Heart left ventricle (tissue), 13 donors: ENCODE data around the gene PREB.
"Not testable (repeated sequence)": the region's sequence is repeated elsewhere in the genome, so short reads cannot be mapped to it uniquely, and the experiment has no call there.

Experiments used
- CTCF ChIP-seq, 12 donors: fragments of 200-600 bp; sonication (generic) in 4 of 12; IDR thresholded peaks; one replicate each; pipeline versions ENCODE4 v1.5.0 to v1.8.0; 2018 to 2022; ENCODE audit warnings: antibody characterized with exemption in 12 of 12, mild to moderate bottlenecking in 5 of 12
- POLR2A ChIP-seq, 2 donors: fragments of 450-650 bp; IDR thresholded peaks; one replicate each; pipeline ENCODE4 v1.6.1; 2017; ENCODE audit warnings: antibody characterized with exemption in 2 of 2, mild to moderate bottlenecking in 2 of 2, moderate library complexity in 2 of 2
- donor health status: ischemic (EF 13 %, LVEDD 7.1; RV severe dilation, severe dysfunction).
- donor health status: DM: no; HTN: yes; CAD: no.
- donor health status: DM: no; HTN: no; CAD: no.
- donor health status: ischemic (EF 25% LVEDD 6.9; RV normal size, moderate dysfunction).
- donor health status: ischemic (EF 25% LVEDD 5.7; RV mildly dilated, moderate dysfunction).
- donor health status: ischemic (EF 35%, LVEDD 5.7; RV mildly dilated, moderate dysfunction).
- donor health status: nonischemic (EF 11% LVEDD 7.7; RV severe dilation, severe dysfunction).
- donor health status: DM: yes; HTN: yes; CAD: no.
- donor health status: PGD.
- donor health status: ischemic (EF 29% LVEDD 5.4; RV normal size, mild dysfunction).
- donor health status: nonischemic (EF 23%, LVEDD 6.1; RV moderate dilation, normal function).

- not testable (repeated sequence) for TF ChIP-seq CTCF, POLR2A (IDR thresholded peaks at IDR 0.05)
Measured at GRCh38 chr2:27119330-27119670, 15.1 kb downstream of the PREB start.
